Mesendoderm (in vitro differentiated cells): ENCODE data around the gene GAS2L2. TPM values are rescaled to one million over a fixed set of nuclear protein-coding genes. Genes with fewer than 3 reads are reported as not detected.
A peak's percentile ranks its signal among the peaks of the same experiment; 100 is the strongest.

Experiments
- DNase-seq: peaks from one replicate; pipeline ENCODE4 v3.0.0; 2013
- H2AK5ac ChIP-seq: 2 replicates; pipeline ENCODE4 v1.6.1; 2013; ENCODE audit warnings: low read length, inconsistent platforms
- H2BK120ac ChIP-seq: 2 replicates; pipeline ENCODE4 v1.6.1; 2013; ENCODE audit warnings: low read depth, mild to moderate bottlenecking, low read length, moderate library complexity, mixed read lengths
- H2BK15ac ChIP-seq: replicated peaks from 2 replicates; pipeline ENCODE4 v1.6.1; 2013; ENCODE audit warnings: low read depth, mild to moderate bottlenecking, moderate library complexity
- H2BK5ac ChIP-seq: 2 replicates; pipeline ENCODE4 v1.6.1; 2013; ENCODE audit warnings: low read length, inconsistent platforms
- H3K18ac ChIP-seq: 2 replicates; pipeline ENCODE4 v1.6.1; 2013; ENCODE audit warnings: mild to moderate bottlenecking, low read length, mixed read lengths
- H3K23ac ChIP-seq: one replicate; pipeline ENCODE4 v1.6.1; 2013; ENCODE audit warnings: low read length
- H3K27ac ChIP-seq: 2 replicates; pipeline ENCODE4 v1.5.1; 2013; ENCODE audit warnings: low read depth, mild to moderate bottlenecking, inconsistent platforms, low read length, moderate library complexity
- H3K27me3 ChIP-seq: 2 replicates; pipeline ENCODE4 v1.6.1; 2013; ENCODE audit warnings: low read length, control low read depth, mild to moderate bottlenecking, inconsistent platforms; ENCODE audit not compliant: insufficient read depth, poor library complexity
- H3K36me3 ChIP-seq: 2 replicates; pipeline ENCODE4 v1.6.1; 2013; ENCODE audit warnings: low read length, inconsistent platforms; ENCODE audit not compliant: control insufficient read depth, insufficient read depth
- H3K4ac ChIP-seq: one replicate; pipeline ENCODE4 v1.6.1; 2013; ENCODE audit warnings: low read depth, mild to moderate bottlenecking, low read length, moderate library complexity
- H3K4me1 ChIP-seq: 2 replicates; pipeline ENCODE4 v1.6.1; 2013; ENCODE audit warnings: low read depth, low read length, inconsistent platforms; ENCODE audit not compliant: control insufficient read depth
- H3K4me2 ChIP-seq: 2 replicates; pipeline ENCODE4 v1.6.1; 2013; ENCODE audit warnings: low read length
- H3K4me3 ChIP-seq: 2 replicates; pipeline ENCODE4 v1.5.1; 2013; ENCODE audit warnings: mild to moderate bottlenecking, low read length
- H3K56ac ChIP-seq: one replicate; pipeline ENCODE4 v1.6.1; 2013; ENCODE audit warnings: low read length
- H3K79me1 ChIP-seq: 2 replicates; pipeline ENCODE4 v1.6.1; 2013; ENCODE audit warnings: low read length, inconsistent platforms
- H3K79me2 ChIP-seq: 2 replicates; pipeline ENCODE4 v1.6.1; 2013; ENCODE audit warnings: mild to moderate bottlenecking, low read length; ENCODE audit not compliant: control insufficient read depth, insufficient read depth
- H3K9ac ChIP-seq: 2 replicates; pipeline ENCODE4 v1.6.1; 2013; ENCODE audit warnings: low read length, inconsistent platforms
- H4K5ac ChIP-seq: one replicate; pipeline ENCODE4 v1.6.1; 2013; ENCODE audit warnings: low read length
- H4K8ac ChIP-seq: one replicate; pipeline ENCODE4 v1.6.1; 2013; ENCODE audit warnings: low read depth, mild to moderate bottlenecking, control low read depth, low read length, moderate library complexity
- WGBS: extraction: QIAGEN DNeasy Blood & Tissue Kit; methylation state at CpG from one replicate; pipeline ENCODE4 v1.1.7; 2013; ENCODE audit warnings: low lambda C conversion rate, missing lambda C conversion rate; ENCODE audit not compliant: insufficient coverage; ENCODE audit errors: extremely low coverage; 5-methylcytosine and 5-hydroxymethylcytosine counted together
- polyA plus RNA-seq, 2 experiments: library from polyadenylated mRNA; stranded (reverse); fragments of 200-250 nt; gene quantifications; one replicate each; pipeline ENCODE4 v1.2.3, GENCODE V29; 2013

The GAS2L2 gene
- 0.03 TPM for polyA plus RNA-seq (2013, experiment 1 of 2)
- 0.01 TPM for polyA plus RNA-seq (2013, experiment 2 of 2)

- Histone ChIP-seq H2BK120ac (no peak within 1 kb of the TSS), H3K4me3 (no peak within 1 kb of the TSS), H3K4me1 (no peaks in the 10 kb centered on the region), H3K79me1 (no peaks in the 10 kb centered on the region), H2BK15ac (no peak within 1 kb of the TSS), H4K5ac (no peak within 1 kb of the TSS), H3K4me2 (no peak within 1 kb of the TSS), H3K79me2 (no peaks in the 10 kb centered on the region), H2BK5ac (no peak within 1 kb of the TSS), H3K27ac (no peak within 1 kb of the TSS), H2AK5ac (no peak within 1 kb of the TSS), H3K23ac (no peak within 1 kb of the TSS), H3K18ac (no peak within 1 kb of the TSS), H3K27me3 (no peaks in the 10 kb centered on the region), H3K4ac (no peak within 1 kb of the TSS), H3K36me3 (no peaks in the 10 kb centered on the region), H3K56ac (peak within 1 kb of the TSS; percentile 27), H3K9ac (no peak within 1 kb of the TSS), H4K8ac (no peak within 1 kb of the TSS)
- no peak for DNase-seq
- no CpG with 5 or more reads among the region's 9 CpGs for WGBS
Measured at GRCh38 chr17:35752945-35753764, at the start of gene GAS2L2. TSS of gene GAS2L2 (minus strand) at chr17:35753239. CDS start at chr17:35752850, 389 bp downstream.

- H3K4me3 ChIP-seq = no peak overlapping the region
- no peaks in the 10 kb centered on the region for H3K79me1 ChIP-seq
- H2BK120ac ChIP-seq = no peak overlapping the region
- no peak overlapping the region for H2BK5ac ChIP-seq
- H4K5ac ChIP-seq = no peak overlapping the region
- no peaks in the 10 kb centered on the region for H3K36me3 ChIP-seq
- no peaks in the 10 kb centered on the region for H3K4me1 ChIP-seq
- no peak for DNase-seq
- H3K23ac ChIP-seq = no peak overlapping the region
- H2BK15ac ChIP-seq = no peak overlapping the region
- H3K56ac ChIP-seq = no peak overlapping the region
- WGBS = no CpG with 5 or more reads among the region's 9 CpGs
- H3K79me2 ChIP-seq = no peaks in the 10 kb centered on the region
- no peak overlapping the region for H3K4me2 ChIP-seq
- H3K27ac ChIP-seq = no peak overlapping the region
- no peak overlapping the region for H3K4ac ChIP-seq
- peaks cover 2% of the 10 kb centered on the region for H3K27me3 ChIP-seq
- H2AK5ac ChIP-seq = no peak overlapping the region
- no peak overlapping the region for H4K8ac ChIP-seq
- H3K9ac ChIP-seq = no peak overlapping the region
- H3K18ac ChIP-seq = no peak overlapping the region
Measured at GRCh38 chr17:35801583-35802224, 48.7 kb upstream of the GAS2L2 start.

GRCh38 chr17:35799942-35800341, 46.9 kb upstream of the GAS2L2 start:
- DNase-seq = no peak
- no peaks in the 10 kb centered on the region for H3K79me2 ChIP-seq
- peaks cover 14% of the 10 kb centered on the region for H3K27me3 ChIP-seq
- no peak overlapping the region for H2AK5ac ChIP-seq
- no peak overlapping the region for H3K9ac ChIP-seq
- no peaks in the 10 kb centered on the region for H3K4me1 ChIP-seq
- H2BK15ac ChIP-seq = no peak overlapping the region
- H3K27ac ChIP-seq = no peak overlapping the region
- no peak overlapping the region for H3K4me2 ChIP-seq
- no peak overlapping the region for H3K18ac ChIP-seq
- no peak overlapping the region for H4K5ac ChIP-seq
- H4K8ac ChIP-seq = no peak overlapping the region
- H3K56ac ChIP-seq = no peak overlapping the region
- H2BK120ac ChIP-seq = no peak overlapping the region
- no peak overlapping the region for H3K4me3 ChIP-seq
- H2BK5ac ChIP-seq = no peak overlapping the region
- H3K4ac ChIP-seq = no peak overlapping the region
- no peaks in the 10 kb centered on the region for H3K79me1 ChIP-seq
- no peak overlapping the region for H3K23ac ChIP-seq
- no peaks in the 10 kb centered on the region for H3K36me3 ChIP-seq

GRCh38 chr17:35797918-35798317, 44.9 kb upstream of the GAS2L2 start:
- WGBS = no CpG with 5 or more reads among the region's 5 CpGs
- no peaks in the 10 kb centered on the region for H3K4me1 ChIP-seq
- H3K18ac ChIP-seq = no peak overlapping the region
- no peaks in the 10 kb centered on the region for H3K79me2 ChIP-seq
- H3K79me1 ChIP-seq = no peaks in the 10 kb centered on the region
- no peak overlapping the region for H4K8ac ChIP-seq
- DNase-seq = no peak
- no peak overlapping the region for H3K4ac ChIP-seq
- H2AK5ac ChIP-seq = no peak overlapping the region
- H3K36me3 ChIP-seq = no peaks in the 10 kb centered on the region
- no peak overlapping the region for H3K27ac ChIP-seq
- H3K4me3 ChIP-seq = no peak overlapping the region
- no peak overlapping the region for H2BK15ac ChIP-seq
- H3K4me2 ChIP-seq = no peak overlapping the region
- no peak overlapping the region for H4K5ac ChIP-seq
- no peak overlapping the region for H3K56ac ChIP-seq
- H3K9ac ChIP-seq = no peak overlapping the region
- no peak overlapping the region for H3K23ac ChIP-seq
- no peak overlapping the region for H2BK5ac ChIP-seq
- peaks cover 28% of the 10 kb centered on the region for H3K27me3 ChIP-seq
- H2BK120ac ChIP-seq = no peak overlapping the region

- Histone ChIP-seq H3K23ac (no peak overlapping the region), H3K4ac (no peak overlapping the region), H3K79me2 (no peaks in the 10 kb centered on the region), H3K4me3 (no peak overlapping the region), H4K5ac (no peak overlapping the region), H2BK120ac (no peak overlapping the region), H2BK5ac (no peak overlapping the region), H3K4me1 (no peaks in the 10 kb centered on the region), H2BK15ac (no peak overlapping the region), H3K27ac (no peak overlapping the region), H4K8ac (no peak overlapping the region), H3K9ac (no peak overlapping the region), H3K36me3 (no peaks in the 10 kb centered on the region), H3K18ac (no peak overlapping the region), H3K4me2 (no peak overlapping the region), H2AK5ac (no peak overlapping the region), H3K79me1 (no peaks in the 10 kb centered on the region), H3K56ac (no peak overlapping the region), H3K27me3 (peaks cover 28% of the 10 kb centered on the region)
- WGBS = no CpG with 5 or more reads among the region's 4 CpGs
- DNase-seq = no peak
Measured at GRCh38 chr17:35797370-35797769, 44.3 kb upstream of the GAS2L2 start.
